GM12873 (cell line): Measurements from ENCODE around the gene OR5L1.

Experiments used
- TF ChIP-seq, protein P1 (sequence below): IDR thresholded peaks from 2 replicates; pipeline ENCODE4 v1.5.1; 2012; ENCODE audit warnings: low read depth, mild to moderate bottlenecking, moderate library complexity, low read length, control low read depth; ENCODE audit not compliant: insufficient read depth; ENCODE audit errors: missing control alignments

OR5L1 gene

DNA sequence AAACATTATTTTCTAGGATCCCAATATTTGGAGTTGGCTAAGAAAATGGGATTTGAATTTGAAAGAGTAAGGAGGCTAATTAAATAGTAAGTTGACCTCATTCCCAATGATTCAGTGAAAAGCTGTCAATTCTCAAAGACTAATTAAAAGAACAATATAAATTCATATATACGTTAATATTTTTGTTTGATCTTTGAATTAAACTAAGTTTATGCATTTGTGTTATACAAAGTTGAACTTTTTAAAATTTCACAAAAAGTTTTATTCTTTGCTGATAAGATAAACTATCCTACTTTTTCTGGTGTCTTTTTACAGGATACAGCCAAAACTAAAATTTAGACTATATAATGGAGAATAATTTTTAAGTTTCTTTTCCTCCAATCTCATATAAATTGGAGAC, at the start of gene OR5L1:
Gene OR5L1, plus strand, starts transcription at position 301 of the 400 bp plus-strand sequence. CDS start 100 bp downstream, outside the sequence.
- TF ChIP-seq, protein P1, sequence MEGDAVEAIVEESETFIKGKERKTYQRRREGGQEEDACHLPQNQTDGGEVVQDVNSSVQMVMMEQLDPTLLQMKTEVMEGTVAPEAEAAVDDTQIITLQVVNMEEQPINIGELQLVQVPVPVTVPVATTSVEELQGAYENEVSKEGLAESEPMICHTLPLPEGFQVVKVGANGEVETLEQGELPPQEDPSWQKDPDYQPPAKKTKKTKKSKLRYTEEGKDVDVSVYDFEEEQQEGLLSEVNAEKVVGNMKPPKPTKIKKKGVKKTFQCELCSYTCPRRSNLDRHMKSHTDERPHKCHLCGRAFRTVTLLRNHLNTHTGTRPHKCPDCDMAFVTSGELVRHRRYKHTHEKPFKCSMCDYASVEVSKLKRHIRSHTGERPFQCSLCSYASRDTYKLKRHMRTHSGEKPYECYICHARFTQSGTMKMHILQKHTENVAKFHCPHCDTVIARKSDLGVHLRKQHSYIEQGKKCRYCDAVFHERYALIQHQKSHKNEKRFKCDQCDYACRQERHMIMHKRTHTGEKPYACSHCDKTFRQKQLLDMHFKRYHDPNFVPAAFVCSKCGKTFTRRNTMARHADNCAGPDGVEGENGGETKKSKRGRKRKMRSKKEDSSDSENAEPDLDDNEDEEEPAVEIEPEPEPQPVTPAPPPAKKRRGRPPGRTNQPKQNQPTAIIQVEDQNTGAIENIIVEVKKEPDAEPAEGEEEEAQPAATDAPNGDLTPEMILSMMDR = no peak

- TF ChIP-seq, protein P1 = no peak
These were observed 38.0 kb upstream of the OR5L1 start, which contains the start of gene OR5D13 for GRCh38 chr11:55773138-55773537. OR5D13 (plus strand) TSS chr11:55773438; CDS start chr11:55773438, 0 bp downstream.

GRCh38 chr11:55791606-55792005, 19.6 kb upstream of the OR5L1 start:
- TF ChIP-seq, protein P1 = no peak

GRCh38 chr11:55793321-55793720, 17.8 kb upstream of the OR5L1 start:
- TF ChIP-seq, protein P1 = no peak

DNA sequence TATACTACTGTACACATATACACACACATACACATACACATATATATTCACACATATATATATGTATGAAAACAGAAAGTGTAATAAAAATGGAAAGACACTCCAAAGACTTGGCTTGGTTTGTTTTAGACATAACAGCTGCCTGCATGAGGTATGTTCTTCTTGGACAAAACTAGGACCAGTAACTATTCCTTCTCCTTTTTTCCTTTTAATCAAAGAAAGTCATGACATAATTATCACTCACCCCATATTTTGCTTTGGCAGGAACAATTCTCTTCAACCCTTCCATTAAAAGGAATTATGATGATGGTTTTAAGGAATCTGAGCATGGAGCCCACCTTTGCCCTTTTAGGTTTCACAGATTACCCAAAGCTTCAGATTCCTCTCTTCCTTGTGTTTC, 15.9 kb upstream of the OR5L1 start, which contains the start of gene OR5D14:
Gene OR5D14, plus strand, starts transcription at position 301 of the 400 bp plus-strand sequence. Its CDS starts 0 bp downstream, at position 301.
- TF ChIP-seq, protein P1 = no peak

DNA sequence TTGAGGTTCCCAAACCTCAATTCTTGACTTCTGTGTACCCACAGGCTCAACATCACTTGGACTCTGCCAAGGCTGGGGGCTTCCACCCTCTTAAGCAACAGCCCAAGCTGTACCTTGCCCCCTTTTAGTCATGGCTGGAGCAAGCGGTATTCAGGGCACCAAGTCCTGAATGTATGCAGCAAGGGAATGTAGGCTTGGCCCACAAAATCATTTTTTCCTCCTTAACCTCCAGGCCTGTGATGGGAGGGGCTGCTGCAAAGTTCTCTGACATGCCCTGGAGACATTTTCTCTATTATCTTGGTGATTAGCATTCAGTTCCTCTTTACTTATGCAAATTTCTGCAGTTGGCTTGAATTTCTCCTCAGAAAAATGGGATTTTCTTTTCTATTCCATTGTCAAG, 4.9 kb upstream of the OR5L1 start:
- TF ChIP-seq, protein P1 = no peak

- TF ChIP-seq, protein P1 = no peak
These were observed 8.2 kb downstream of the OR5L1 start, which contains the start of gene OR5D18 for GRCh38 chr11:55819330-55819729. OR5D18 (plus strand) TSS chr11:55819630; CDS start chr11:55819630, 0 bp downstream.
